HepG2 (cell line): Measurements from ENCODE around the gene CLEC7A. TPM values are rescaled to one million over a fixed set of nuclear protein-coding genes. Genes with fewer than 3 reads are reported as not detected.

ENCODE experiments used
- ATAC-seq: fragments of 200-7000 bp; cut with Tn5 transposase; 3 replicates; pipeline ENCODE4 v1.9.1; 2020; ENCODE audit warnings: mild to moderate bottlenecking, moderate library complexity
- BruUV-seq: library from RNA; stranded (reverse); fragments of 400-500 nt; replicated peaks from 2 replicates; lab custom pipeline; 2021; lab: Mats Ljungman, UMichigan
- CTCF ChIA-PET: fragments of 300-600 bp; formaldehyde crosslinking; extraction: SDS; loops from one replicate; lab custom pipeline; 2021; ENCODE audit warnings: low total read pairs, inconsistent platforms, low intra/inter-chr PET ratio; lab: Yijun Ruan, JAX
- POLR2A ChIA-PET: fragments of 350-600 bp; sonication (Branson Sonifier 250); formaldehyde crosslinking; loops from one replicate; lab custom pipeline; 2020; ENCODE audit warnings: antibody characterized with exemption, inconsistent platforms; lab: Yijun Ruan, JAX
- DNase-seq: peaks from one replicate; pipeline ENCODE4 v3.0.0-alpha.2; 2015; ENCODE audit warnings: low spot score
- FAIRE-seq: peaks from 3 replicates; lab custom pipeline; 2011; peaks lifted over from hg19 to GRCh38; lab: Jason Lieb, UNC
- H2AFZ ChIP-seq: one replicate; pipeline ENCODE4 v1.6.1; 2011; ENCODE audit warnings: low read length, inconsistent platforms
- H3K27ac ChIP-seq: fragments of 300-600 bp; 3 replicates; pipeline ENCODE4 v1.8.0; 2011; ENCODE audit warnings: mixed run types, mild to moderate bottlenecking, mixed read lengths, low read length, inconsistent platforms; ENCODE audit not compliant: insufficient read depth; ENCODE audit errors: extremely low read length
- H3K27me3 ChIP-seq, 2 experiments: fragments of 200-600 bp in 1 of 2; 2 replicates in 1 of 2; 3 replicates in 1 of 2; pipeline versions ENCODE4 v1.6.0 to v1.8.0; 2011; ENCODE audit warnings: low read length in 2 of 2, mild to moderate bottlenecking in 2 of 2, moderate library complexity in 2 of 2, inconsistent platforms in 1 of 2; ENCODE audit not compliant: insufficient read depth in 2 of 2, control insufficient read depth in 1 of 2
- H3K36me3 ChIP-seq, 2 experiments: fragments of 200-600 bp in 1 of 2; replicated peaks in 1 of 2; 2 replicates in 1 of 2; 3 replicates in 1 of 2; pipeline versions ENCODE4 v1.5.1 to v1.8.0; 2011; ENCODE audit warnings: low read length in 2 of 2, inconsistent platforms in 1 of 2; ENCODE audit not compliant: insufficient read depth in 2 of 2, control insufficient read depth in 1 of 2
- H3K4me1 ChIP-seq: 2 replicates; pipeline ENCODE4 v1.5.1; 2012; ENCODE audit warnings: low read length, inconsistent platforms; ENCODE audit not compliant: insufficient read depth
- H3K4me2 ChIP-seq: 2 replicates; pipeline ENCODE4 v1.6.0; 2011; ENCODE audit warnings: low read depth, low read length, inconsistent platforms
- H3K4me3 ChIP-seq, 3 experiments: fragments of 200-600 bp in 1 of 3; sonication (generic), shearing (Covaris generic) in 1 of 3; replicated peaks in 1 of 3; 2 replicates each; pipeline ENCODE4 v1.5.1; 2011 to 2016; ENCODE audit warnings: low read length in 3 of 3, inconsistent platforms in 2 of 3, low read depth in 2 of 3, mild to moderate bottlenecking in 2 of 3, control low read depth in 1 of 3, mixed read lengths in 1 of 3; ENCODE audit not compliant: insufficient read depth in 1 of 3
- H3K79me2 ChIP-seq: one replicate; pipeline ENCODE4 v1.6.1; 2011; ENCODE audit warnings: low read length, inconsistent platforms; ENCODE audit not compliant: insufficient read depth
- H3K9ac ChIP-seq: 2 replicates; pipeline ENCODE4 v1.6.0; 2011; ENCODE audit warnings: mild to moderate bottlenecking, low read depth, low read length, inconsistent platforms; ENCODE audit not compliant: insufficient read depth
- H3K9me3 ChIP-seq: 2 replicates; pipeline ENCODE4 v1.5.1; 2012; ENCODE audit warnings: mild to moderate bottlenecking, low read length
- H4K20me1 ChIP-seq: 2 replicates; pipeline ENCODE4 v1.6.0; 2011; ENCODE audit warnings: inconsistent platforms, mild to moderate bottlenecking, low read length, moderate library complexity; ENCODE audit not compliant: insufficient read depth
- BATF2 ChIP-seq: sonication (generic); formaldehyde crosslinking; IDR thresholded peaks from 2 replicates; pipeline ENCODE4 v1.8.0; 2022; ENCODE audit warnings: mild to moderate bottlenecking, missing genetic modification reagents, moderate library complexity
- CCAR2 ChIP-seq: fragments of 200-400 bp; formaldehyde crosslinking; optimal IDR thresholded peaks from 2 replicates; pipeline ENCODE3; 2018; ENCODE audit warnings: low read depth, mild to moderate bottlenecking, low read length, moderate library complexity
- CHD2 ChIP-seq: IDR thresholded peaks from 2 replicates; pipeline ENCODE4 v1.6.1; 2011; ENCODE audit warnings: low read depth, low read length, improper control_type of control experiment
- DNMT1 ChIP-seq: sonication (generic); formaldehyde crosslinking; IDR thresholded peaks from 2 replicates; pipeline ENCODE4 v1.5.1; 2020; ENCODE audit warnings: mild to moderate bottlenecking, missing genetic modification reagents
- ERF ChIP-seq: IDR thresholded peaks from 2 replicates; pipeline ENCODE4 v1.6.1; 2018; ENCODE audit warnings: missing biosample characterization, missing genetic modification reagents
- HNRNPH1 ChIP-seq: fragments of 200-400 bp; formaldehyde crosslinking; optimal IDR thresholded peaks from 2 replicates; pipeline ENCODE3; 2017; ENCODE audit warnings: mild to moderate bottlenecking, low read depth, low read length
- HOXA7 ChIP-seq: sonication (generic); formaldehyde crosslinking; IDR thresholded peaks from 2 replicates; pipeline ENCODE4 v1.8.1; 2022; ENCODE audit warnings: mild to moderate bottlenecking, missing genetic modification reagents, moderate library complexity
- MTERF4 ChIP-seq: sonication (generic); formaldehyde crosslinking; IDR thresholded peaks from 2 replicates; pipeline ENCODE4 v1.8.0; 2023; ENCODE audit warnings: mild to moderate bottlenecking, missing genetic modification reagents
- RELA ChIP-seq: sonication (generic); formaldehyde crosslinking; IDR thresholded peaks from 2 replicates; pipeline ENCODE4 v1.4.0; 2020; ENCODE audit warnings: missing genetic modification reagents
- TOE1 ChIP-seq: sonication (generic); formaldehyde crosslinking; IDR thresholded peaks from 2 replicates; pipeline ENCODE4 v1.4.0; 2020; ENCODE audit warnings: mild to moderate bottlenecking, missing genetic modification reagents
- ZBTB8A ChIP-seq: sonication (generic); formaldehyde crosslinking; IDR thresholded peaks from 2 replicates; pipeline ENCODE4 v1.4.0; 2020; ENCODE audit warnings: mild to moderate bottlenecking, low read depth, missing genetic modification reagents, borderline replicate concordance
- ZNF143 ChIP-seq: sonication (generic); formaldehyde crosslinking; IDR thresholded peaks from 2 replicates; pipeline ENCODE4 v1.4.0; 2020; ENCODE audit warnings: missing genetic modification reagents
- ZNF510 ChIP-seq: sonication (generic); formaldehyde crosslinking; IDR thresholded peaks from 2 replicates; pipeline ENCODE4 v1.4.0; 2020; ENCODE audit warnings: low read depth, mild to moderate bottlenecking, missing genetic modification reagents
- ZNF710 ChIP-seq: sonication (generic); formaldehyde crosslinking; IDR thresholded peaks from 2 replicates; pipeline ENCODE4 v1.5.0; 2020; ENCODE audit warnings: mild to moderate bottlenecking, missing genetic modification reagents, borderline replicate concordance
- ZNF776 ChIP-seq: sonication (generic); formaldehyde crosslinking; IDR thresholded peaks from 2 replicates; pipeline ENCODE4 v1.4.0; 2020; ENCODE audit warnings: mild to moderate bottlenecking, missing genetic modification reagents
- ZSCAN31 ChIP-seq: sonication (generic); formaldehyde crosslinking; IDR thresholded peaks from 2 replicates; pipeline ENCODE4 v1.5.0; 2020; ENCODE audit warnings: low read depth, mild to moderate bottlenecking, missing genetic modification reagents
- ZUFSP ChIP-seq: sonication (generic); formaldehyde crosslinking; IDR thresholded peaks from 2 replicates; pipeline ENCODE4 v1.9.0; 2021; ENCODE audit warnings: missing genetic modification reagents, mild to moderate bottlenecking, borderline replicate concordance
- WGBS: methylation state at CpG from one replicate; pipeline ENCODE4 v1.1.6; 2017; ENCODE audit warnings: low lambda C conversion rate; 5-methylcytosine and 5-hydroxymethylcytosine counted together
- in situ Hi-C: cut with HindIII; loops from 2 replicates; pipeline ENCODE4 v1.10.0; 2017; ENCODE audit warnings: low pct_unique_long_range_greater_than_20kb; ENCODE audit not compliant: extremely low pct_ligation_motif_present
- intact Hi-C: fragments of 100-400 bp; cut with micrococcal nuclease; formaldehyde crosslinking; loops from one replicate; pipeline ENCODE4 v1.10.0; 2022; ENCODE audit not compliant: unreplicated experiment
- polyA plus RNA-seq, 8 experiments: library from polyadenylated mRNA; depleted of rRNA in 3 of 8; stranded (reverse) in 7 of 8; unstranded in 1 of 8; fragments of >200 nt; fragmentation: Illumina TruSeq in 4 of 8; extraction: Trizol in 4 of 8; gene quantifications; 2 replicates each; pipeline versions ENCODE4 v1.2.1 to v1.2.3, GENCODE V29; 2011 to 2016; ENCODE audit warnings: low read depth in 4 of 8, missing spikeins in 1 of 8, mixed read lengths in 1 of 8; ENCODE audit not compliant: insufficient read depth in 1 of 8
- total RNA-seq, 5 experiments: library from RNA; depleted of rRNA; stranded (reverse); fragments of >200 nt; fragmentation: Illumina TruSeq; extraction: Trizol; gene quantifications; 2 replicates each; pipeline ENCODE4 v1.2.3, GENCODE V29; 2016; ENCODE audit warnings: low read depth in 1 of 5

The CLEC7A gene
- total and polyA plus RNA-seq, 2 of the 13 experiments (the other 11 are each of a cell fraction or from before 2014, with no cell fraction given), result not detected

- Histone ChIP-seq H3K27ac (no peak overlapping the region), H3K9ac (no peak overlapping the region), H4K20me1 (no peaks in the 10 kb centered on the region), H3K9me3 (no peaks in the 10 kb centered on the region), H3K4me2 (no peak overlapping the region), H3K4me3 (no peak overlapping the region), H2AFZ (no peak overlapping the region), H3K79me2 (no peaks in the 10 kb centered on the region), H3K36me3 (no peaks in the 10 kb centered on the region), H3K27me3 (no peaks in the 10 kb centered on the region), H3K4me1 (no peaks in the 10 kb centered on the region)
- BruUV-seq, result no TSS peak
- DNase-seq, result no peak
- in situ Hi-C loops (no loop called here), intact Hi-C loops (no loop called here)
- FAIRE-seq, result no peak
- 14% methylated on average over 5 of the region's 5 CpGs for WGBS
- ATAC-seq, result no peak
- ChIA-PET POLR2A (no interaction called here), CTCF (no interaction called here)
- TF ChIP-seq ZNF710 (no peak), ZNF510 (CRISPR knock-in tag) (no peak), RELA (no peak), HOXA7 (CRISPR knock-in tag) (no peak), CCAR2 (no peak), ZBTB8A (CRISPR knock-in tag) (no peak), ZNF776 (CRISPR knock-in tag) (no peak), TOE1 (no peak), MTERF4 (no peak), CHD2 (no peak), ZSCAN31 (CRISPR knock-in tag) (no peak), ZUFSP (no peak), BATF2 (CRISPR knock-in tag) (no peak), ZNF143 (CRISPR knock-in tag) (no peak), DNMT1 (no peak), ERF (CRISPR knock-in tag) (no peak), HNRNPH1 (no peak)
These were observed 49.8 kb upstream of the CLEC7A start for GRCh38 chr12:10179776-10180181.
